HK-2 (cell line): ENCODE measurements around the gene PCSK5.
"Not testable (repeated sequence)": the region's sequence is repeated elsewhere in the genome, so short reads cannot be mapped to it uniquely, and the experiment has no call there.

Experiments
- DNase-seq: peaks from one replicate; pipeline ENCODE4 v3.0.0-alpha.2; 2018; ENCODE audit not compliant: unreplicated experiment

Gene PCSK5

GRCh38 chr9:75962662-75963036 is 72.2 kb downstream of the PCSK5 start:
- no peak for DNase-seq

GRCh38 chr9:75963321-75963720 is 72.8 kb downstream of the PCSK5 start:
- not testable (repeated sequence) for DNase-seq

- DNase-seq: no peak
Measured at GRCh38 chr9:75964427-75964826, 74.0 kb downstream of the PCSK5 start.

GRCh38 chr9:75965231-75965630 is 74.8 kb downstream of the PCSK5 start:
- no peak for DNase-seq

- no peak for DNase-seq
Measured at GRCh38 chr9:75967556-75967955, 77.1 kb downstream of the PCSK5 start.

GRCh38 chr9:75974016-75974766 is 83.7 kb downstream of the PCSK5 start:
- no peak for DNase-seq

GRCh38 chr9:75975071-75975470 is 84.6 kb downstream of the PCSK5 start:
- DNase-seq: no peak

GRCh38 chr9:75976549-75976948 is 86.1 kb downstream of the PCSK5 start:
- no peak for DNase-seq

GRCh38 chr9:75979362-75979761 is 88.9 kb downstream of the PCSK5 start:
- no peak for DNase-seq

- DNase-seq: no peak
Measured at GRCh38 chr9:75983319-75984045, 93.0 kb downstream of the PCSK5 start.

GRCh38 chr9:75985515-75985914 is 95.0 kb downstream of the PCSK5 start:
- no peak for DNase-seq

GRCh38 chr9:75988663-75989062 is 98.2 kb downstream of the PCSK5 start:
- DNase-seq: no peak

- no peak for DNase-seq
Measured at GRCh38 chr9:75990156-75990555, 99.7 kb downstream of the PCSK5 start.

GRCh38 chr9:75990576-75991304 is 100.3 kb downstream of the PCSK5 start:
- DNase-seq: no peak

- DNase-seq: no peak
Measured at GRCh38 chr9:75992482-75993206, 102.2 kb downstream of the PCSK5 start.

- DNase-seq: no peak
Measured at GRCh38 chr9:75993434-75993833, 103.0 kb downstream of the PCSK5 start.

- DNase-seq: no peak
Measured at GRCh38 chr9:75995066-75995465, 104.6 kb downstream of the PCSK5 start.

- DNase-seq: no peak
Measured at GRCh38 chr9:75996726-75997125, 106.3 kb downstream of the PCSK5 start.

- no peak for DNase-seq
Measured at GRCh38 chr9:75997206-75997605, 106.7 kb downstream of the PCSK5 start.

GRCh38 chr9:75998096-75998780 is 107.8 kb downstream of the PCSK5 start:
- no peak for DNase-seq

- no peak for DNase-seq
Measured at GRCh38 chr9:76001459-76001858, 111.0 kb downstream of the PCSK5 start.
